Lung (tissue), 12 donors: Measurements from ENCODE around the gene CYB5A. TPM values are rescaled to one million over a fixed set of nuclear protein-coding genes. Genes with fewer than 3 reads are reported as not detected.

ENCODE experiments used
- ATAC-seq: fragments of 200-7000 bp; cut with Tn5 transposase; one replicate; pipeline ENCODE4 v1.9.1; 2020; ENCODE audit warnings: moderate number of reproducible peaks; ENCODE audit not compliant: insufficient read depth, low FRiP score
- DNase-seq, 3 donors: peaks; one replicate each; pipeline ENCODE4 v3.0.0-alpha.2; 2013 to 2017
- H3K27ac ChIP-seq, 2 donors: one replicate each; pipeline ENCODE4 v1.5.1; 2013; ENCODE audit warnings: mild to moderate bottlenecking in 2 of 2, moderate library complexity in 2 of 2, control low read depth in 1 of 2, inconsistent platforms in 1 of 2, low read depth in 1 of 2, low read length in 1 of 2
- H3K27me3 ChIP-seq, 3 donors: one replicate each; pipeline ENCODE4 v1.5.1; 2013; ENCODE audit warnings: low read length in 2 of 3; ENCODE audit not compliant: control insufficient read depth in 3 of 3, insufficient read depth in 3 of 3
- H3K36me3 ChIP-seq, 4 donors: one replicate each; pipeline ENCODE4 v1.5.1; 2013; ENCODE audit warnings: low read length in 4 of 4, mild to moderate bottlenecking in 1 of 4, moderate library complexity in 1 of 4; ENCODE audit not compliant: control insufficient read depth in 4 of 4, insufficient read depth in 4 of 4
- H3K4me1 ChIP-seq, 5 donors: one replicate each; pipeline ENCODE4 v1.5.1; 2013; ENCODE audit warnings: low read length in 5 of 5, mild to moderate bottlenecking in 2 of 5, moderate library complexity in 1 of 5; ENCODE audit not compliant: control insufficient read depth in 5 of 5, insufficient read depth in 5 of 5
- H3K4me3 ChIP-seq: one replicate; pipeline ENCODE4 v1.5.1; 2013; ENCODE audit warnings: mild to moderate bottlenecking, control low read depth, moderate library complexity
- H3K9ac ChIP-seq, 2 donors: one replicate each; pipeline ENCODE4 v1.5.1; 2013; ENCODE audit warnings: low read length in 2 of 2, control low read depth in 1 of 2; ENCODE audit not compliant: insufficient read depth in 1 of 2
- H3K9me3 ChIP-seq, 4 donors: one replicate each; pipeline ENCODE4 v1.5.1; 2013; ENCODE audit warnings: low read length in 3 of 4, mild to moderate bottlenecking in 1 of 4, moderate library complexity in 1 of 4; ENCODE audit not compliant: control insufficient read depth in 4 of 4, insufficient read depth in 3 of 4
- WGBS, 2 donors: extraction: QIAGEN DNeasy Blood & Tissue Kit; methylation state at CpG; one replicate each; pipeline ENCODE4 v1.1.7; 2013; 5-methylcytosine and 5-hydroxymethylcytosine counted together
- polyA plus RNA-seq, 2 donors: library from polyadenylated mRNA; stranded (reverse); fragments of 200-250 nt; gene quantifications; one replicate each; pipeline ENCODE4 v1.2.1, GENCODE V29; 2013
- total RNA-seq, 2 donors: library from RNA; depleted of rRNA in 1 of 2; stranded (reverse); fragments of >200 nt in 1 of 2; gene quantifications; one replicate each; pipeline ENCODE4 v1.2.1, GENCODE V29; 2014 to 2021
- TF ChIP-seq, protein P1 (sequence below): IDR thresholded peaks from 2 replicates; pipeline ENCODE4 v1.5.1; 2012; ENCODE audit warnings: mild to moderate bottlenecking; ENCODE audit errors: control extremely low read depth, extremely low read depth
- donor health status: control.
- donor health status: control.
- donor health status: Bipolar disorder and iron deficiency.
- donor health status: healthy.
- donor health status: DM: yes; HTN: yes; CAD: no.

Gene CYB5A
- total and polyA plus RNA-seq, 4 donors: 408 to 853 (median 522) TPM

DNA sequence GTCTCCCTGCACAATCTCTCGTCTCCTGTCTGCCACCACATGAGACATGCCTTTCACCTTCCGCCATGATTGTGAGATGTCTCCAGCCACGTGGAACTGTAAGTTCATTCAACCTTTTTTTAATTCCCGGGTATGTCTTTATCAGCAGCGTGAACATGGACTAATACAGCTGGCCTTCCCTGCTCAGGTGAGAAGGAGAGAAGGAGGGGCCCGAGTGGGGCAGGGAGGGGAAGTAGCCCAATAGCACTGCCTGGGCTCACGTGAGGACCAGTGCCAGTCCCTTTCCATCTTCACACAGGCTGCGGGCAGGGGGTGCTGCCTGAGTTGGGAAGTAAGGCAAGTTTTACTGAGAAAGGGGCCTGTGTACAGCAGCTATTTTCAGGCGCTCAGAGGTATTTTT is 70.7 kb downstream of the CYB5A start:
- TF ChIP-seq, protein P1, sequence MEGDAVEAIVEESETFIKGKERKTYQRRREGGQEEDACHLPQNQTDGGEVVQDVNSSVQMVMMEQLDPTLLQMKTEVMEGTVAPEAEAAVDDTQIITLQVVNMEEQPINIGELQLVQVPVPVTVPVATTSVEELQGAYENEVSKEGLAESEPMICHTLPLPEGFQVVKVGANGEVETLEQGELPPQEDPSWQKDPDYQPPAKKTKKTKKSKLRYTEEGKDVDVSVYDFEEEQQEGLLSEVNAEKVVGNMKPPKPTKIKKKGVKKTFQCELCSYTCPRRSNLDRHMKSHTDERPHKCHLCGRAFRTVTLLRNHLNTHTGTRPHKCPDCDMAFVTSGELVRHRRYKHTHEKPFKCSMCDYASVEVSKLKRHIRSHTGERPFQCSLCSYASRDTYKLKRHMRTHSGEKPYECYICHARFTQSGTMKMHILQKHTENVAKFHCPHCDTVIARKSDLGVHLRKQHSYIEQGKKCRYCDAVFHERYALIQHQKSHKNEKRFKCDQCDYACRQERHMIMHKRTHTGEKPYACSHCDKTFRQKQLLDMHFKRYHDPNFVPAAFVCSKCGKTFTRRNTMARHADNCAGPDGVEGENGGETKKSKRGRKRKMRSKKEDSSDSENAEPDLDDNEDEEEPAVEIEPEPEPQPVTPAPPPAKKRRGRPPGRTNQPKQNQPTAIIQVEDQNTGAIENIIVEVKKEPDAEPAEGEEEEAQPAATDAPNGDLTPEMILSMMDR: no peak
- no peak for ATAC-seq
- WGBS, 2 donors: 92 to 93% methylated on average over 9 of the region's 9 CpGs
- Histone ChIP-seq H3K4me1 (peaks cover 0 to 13% (median 5%) of the 10 kb centered on the region in 5 donors), H3K36me3 (no peaks in the 10 kb centered on the region), H3K27me3 (no peaks in the 10 kb centered on the region), H3K9me3 (no peaks in the 10 kb centered on the region), H3K27ac (no peak overlapping the region), H3K9ac (no peak overlapping the region), H3K4me3 (no peak overlapping the region)
- DNase-seq: no peak

DNA sequence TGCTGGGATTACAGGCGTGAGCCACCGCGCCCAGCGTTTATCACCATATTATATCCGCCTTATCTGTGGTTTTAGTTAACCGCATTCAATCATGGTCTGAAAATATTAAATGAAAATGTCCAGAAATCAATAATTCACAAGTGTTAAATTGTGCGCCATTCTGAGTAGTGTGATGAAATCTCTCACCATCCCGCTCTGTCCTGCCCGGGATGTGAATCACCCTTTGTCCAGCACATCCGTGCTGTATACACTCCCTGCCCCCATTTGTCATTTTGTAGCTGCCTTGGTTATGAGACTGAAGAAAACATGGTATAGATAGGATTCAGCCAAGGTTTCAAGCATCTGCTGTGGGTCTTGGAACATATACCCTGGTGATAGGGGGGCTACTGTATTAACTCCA is 72.7 kb downstream of the CYB5A start:
- no peaks in the 10 kb centered on the region for H3K27me3 ChIP-seq
- TF ChIP-seq, protein P1: no peak
- no peaks in the 10 kb centered on the region for H3K9me3 ChIP-seq
- 94 to 97% methylated on average over 10 of the region's 10 CpGs for WGBS, 2 donors
- H3K9ac ChIP-seq: no peak overlapping the region
- DNase-seq: no peak
- no peak for ATAC-seq
- H3K36me3 ChIP-seq: no peaks in the 10 kb centered on the region
- no peaks in the 10 kb centered on the region for H3K4me1 ChIP-seq
- H3K4me3 ChIP-seq: no peak overlapping the region
- H3K27ac ChIP-seq: no peak overlapping the region

DNA sequence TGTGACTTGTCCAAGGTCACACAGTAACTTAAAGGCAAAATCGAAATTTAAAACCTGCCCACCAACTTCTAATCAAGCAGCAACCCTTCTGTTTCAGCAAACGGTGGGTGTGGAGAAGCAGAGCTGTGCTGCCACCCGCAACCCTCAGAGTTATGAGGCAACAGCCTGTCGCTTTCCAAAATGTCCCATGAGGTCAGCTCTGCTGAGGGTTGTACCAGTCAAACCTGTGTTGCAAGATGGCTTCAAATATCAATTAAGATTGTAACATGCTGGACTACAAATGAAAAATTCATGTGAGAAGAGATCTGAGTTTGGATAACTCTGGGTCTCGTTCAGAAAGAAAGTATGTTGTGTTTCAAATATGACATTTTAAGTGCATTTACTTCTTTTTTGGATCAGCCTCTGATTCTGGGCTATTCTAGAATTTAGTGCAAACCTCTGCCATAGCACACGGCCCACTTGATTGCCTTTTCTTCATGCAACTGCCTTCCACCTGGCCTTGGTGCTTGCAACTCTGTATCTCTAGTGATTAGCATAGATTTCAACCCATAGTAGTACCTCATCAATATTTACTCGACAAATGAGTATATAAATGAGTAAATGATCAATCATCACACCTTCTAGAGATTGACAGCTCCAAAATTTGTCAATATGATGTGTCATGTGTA is 74.2 kb downstream of the CYB5A start:
- ATAC-seq (no peak), DNase-seq (peak; percentile 24 to 54 (median 37))
- WGBS, 2 donors: 62% methylated on average over 7 of the region's 7 CpGs
- TF ChIP-seq, protein P1: no peak
- Histone ChIP-seq H3K9ac (no peak overlapping the region), H3K27ac (no peak overlapping the region), H3K27me3 (no peaks in the 10 kb centered on the region), H3K4me1 (no peaks in the 10 kb centered on the region), H3K9me3 (no peaks in the 10 kb centered on the region), H3K36me3 (no peaks in the 10 kb centered on the region), H3K4me3 (no peak overlapping the region)

DNA sequence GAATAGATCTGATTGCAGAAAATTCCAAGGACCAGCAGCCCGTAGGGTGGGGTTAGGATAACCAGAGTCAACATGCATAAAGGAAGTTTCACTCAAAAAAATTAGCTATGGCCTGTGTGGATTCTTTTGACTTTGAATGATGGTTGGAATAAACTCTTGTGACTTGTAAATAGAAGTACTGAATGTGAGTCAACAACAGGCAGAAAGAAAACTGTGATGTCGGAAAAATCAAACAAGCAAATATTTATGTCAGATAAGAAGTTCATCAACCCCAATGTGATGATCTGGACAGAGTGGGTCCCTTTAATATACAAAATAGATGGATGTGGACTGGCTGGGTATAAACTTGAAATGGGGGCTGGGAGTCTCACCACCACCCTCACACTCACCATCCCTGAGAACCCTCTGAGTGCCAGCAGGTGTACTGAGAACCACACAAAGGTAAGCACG is 75.1 kb downstream of the CYB5A start:
- H3K4me3 ChIP-seq: no peak overlapping the region
- WGBS, 2 donors: 80 to 86% methylated on average over 3 of the region's 3 CpGs
- DNase-seq (no peak), ATAC-seq (no peak)
- H3K9ac ChIP-seq: no peak overlapping the region
- TF ChIP-seq, protein P1: no peak
- H3K4me1 ChIP-seq: no peaks in the 10 kb centered on the region
- peaks cover 0 to 2% (median 0%) of the 10 kb centered on the region in 4 donors for H3K9me3 ChIP-seq
- H3K27ac ChIP-seq: no peak overlapping the region
- no peaks in the 10 kb centered on the region for H3K36me3 ChIP-seq
- H3K27me3 ChIP-seq: no peaks in the 10 kb centered on the region
